ENCODE results near the gene RFX8.

RFX8 gene

GRCh38 chr2:101379091-101379490, 95.8 kb downstream of the RFX8 start:
- H3K36me3 ChIP-seq: no peaks in the 10 kb centered on the region
- no peak overlapping the region for H3K27ac ChIP-seq
- H3K4me3 ChIP-seq: no peak overlapping the region
- no peaks in the 10 kb centered on the region for H3K9me3 ChIP-seq
- H3K27me3 ChIP-seq: peaks cover 0 to 10% of the 10 kb centered on the region in 2 donors
- TF ChIP-seq CTCF (IDR thresholded peaks at IDR 0.05): no peak
- intact Hi-C loops (cut with DNase I; ENCODE audit: low total_unique reads): no loop called here
- DNase-seq: no peak
- H3K4me1 ChIP-seq: no peaks in the 10 kb centered on the region

GRCh38 chr2:101375653-101376052, 99.3 kb downstream of the RFX8 start:
- intact Hi-C loops (cut with DNase I; ENCODE audit: low total_unique reads): no loop called here
- no peak for DNase-seq
- Histone ChIP-seq H3K27me3 (no peaks in the 10 kb centered on the region), H3K9me3 (no peaks in the 10 kb centered on the region), H3K36me3 (no peaks in the 10 kb centered on the region), H3K4me1 (no peaks in the 10 kb centered on the region), H3K27ac (no peak overlapping the region), H3K4me3 (no peak overlapping the region)
- no peak for TF ChIP-seq CTCF (IDR thresholded peaks at IDR 0.05)

GRCh38 chr2:101374821-101375561, 99.9 kb downstream of the RFX8 start:
- no peaks in the 10 kb centered on the region for H3K36me3 ChIP-seq
- no peaks in the 10 kb centered on the region for H3K27me3 ChIP-seq
- no peaks in the 10 kb centered on the region for H3K9me3 ChIP-seq
- H3K27ac ChIP-seq: no peak overlapping the region
- no peak overlapping the region for H3K4me3 ChIP-seq
- TF ChIP-seq CTCF (IDR thresholded peaks at IDR 0.05): no peak
- H3K4me1 ChIP-seq: no peaks in the 10 kb centered on the region
- intact Hi-C loops (cut with DNase I; ENCODE audit: low total_unique reads): no loop called here
- no peak for DNase-seq

- no peaks in the 10 kb centered on the region for H3K9me3 ChIP-seq
- DNase-seq: no peak
- H3K27ac ChIP-seq: no peak overlapping the region
- no peak overlapping the region for H3K4me3 ChIP-seq
- H3K27me3 ChIP-seq: no peaks in the 10 kb centered on the region
- intact Hi-C loops (cut with DNase I; ENCODE audit: low total_unique reads): no loop called here
- TF ChIP-seq CTCF (IDR thresholded peaks at IDR 0.05): no peak
- H3K36me3 ChIP-seq: no peaks in the 10 kb centered on the region
- H3K4me1 ChIP-seq: no peaks in the 10 kb centered on the region
Measured at GRCh38 chr2:101372792-101373191, 102.1 kb downstream of the RFX8 start.

- Histone ChIP-seq H3K4me3 (no peak overlapping the region), H3K27me3 (no peaks in the 10 kb centered on the region), H3K27ac (no peak overlapping the region), H3K36me3 (no peaks in the 10 kb centered on the region), H3K9me3 (no peaks in the 10 kb centered on the region), H3K4me1 (no peaks in the 10 kb centered on the region)
- DNase-seq: no peak
- intact Hi-C loops (cut with DNase I; ENCODE audit: low total_unique reads): no loop called here
- TF ChIP-seq CTCF (IDR thresholded peaks at IDR 0.05): no peak
Measured at GRCh38 chr2:101371636-101372035, 103.3 kb downstream of the RFX8 start.

- Histone ChIP-seq H3K36me3 (no peaks in the 10 kb centered on the region), H3K9me3 (no peaks in the 10 kb centered on the region), H3K4me3 (no peak overlapping the region), H3K27ac (no peak overlapping the region), H3K4me1 (no peaks in the 10 kb centered on the region), H3K27me3 (no peaks in the 10 kb centered on the region)
- no peak for DNase-seq
- TF ChIP-seq CTCF (IDR thresholded peaks at IDR 0.05): no peak
- intact Hi-C loops (cut with DNase I; ENCODE audit: low total_unique reads): no loop called here
Measured at GRCh38 chr2:101369100-101369499, 105.8 kb downstream of the RFX8 start.

Measured in tibial artery (tissue), 4 donors.